Common myeloid progenitor, CD34-positive (primary cell): ENCODE measurements around the gene GRIK1.
A peak's percentile ranks its signal among the peaks of the same experiment; 100 is the strongest.

Source experiments
- CTCF ChIA-PET: fragments of 350-600 bp; sonication (Branson Sonifier 250); formaldehyde crosslinking; loops from one replicate; lab custom pipeline; 2021; ENCODE audit warnings: antibody characterized with exemption; lab: Charles Lee
- POLR2A ChIA-PET: fragments of 350-600 bp; sonication (Branson Sonifier 250); formaldehyde crosslinking; loops from one replicate; lab custom pipeline; 2021; ENCODE audit warnings: antibody characterized with exemption; lab: Charles Lee
- DNase-seq, 3 donors: peaks; one replicate each; pipeline versions ENCODE4 v3.0.0 to v3.0.0-alpha.2; 2013
- H3K27ac ChIP-seq, 2 experiments: 1 replicate in 1 of 2; 2 replicates in 1 of 2; pipeline ENCODE4 v1.7.0; 2013; ENCODE audit warnings: inconsistent platforms in 2 of 2, low read length in 2 of 2, mild to moderate bottlenecking in 2 of 2, low read depth in 1 of 2, moderate library complexity in 1 of 2; ENCODE audit not compliant: severe bottlenecking in 2 of 2, insufficient read depth in 1 of 2, poor library complexity in 1 of 2
- H3K27me3 ChIP-seq, 5 experiments: replicated peaks in 2 of 5; 1 replicate in 3 of 5; 2 replicates in 2 of 5; pipeline versions ENCODE4 v1.6.1 to v1.7.0; 2013; ENCODE audit warnings: low read length in 4 of 5, mild to moderate bottlenecking in 2 of 5, moderate library complexity in 2 of 5, inconsistent platforms in 1 of 5; ENCODE audit not compliant: insufficient read depth in 5 of 5, control insufficient read depth in 4 of 5
- H3K36me3 ChIP-seq, 4 experiments: 1 replicate in 2 of 4; 2 replicates in 2 of 4; pipeline versions ENCODE4 v1.6.1 to v1.7.0; 2013; ENCODE audit warnings: low read length in 3 of 4, control low read depth in 1 of 4, mild to moderate bottlenecking in 1 of 4; ENCODE audit not compliant: control insufficient read depth in 4 of 4, insufficient read depth in 4 of 4
- H3K4me1 ChIP-seq, 4 experiments: 1 replicate in 3 of 4; 2 replicates in 1 of 4; pipeline versions ENCODE4 v1.6.1 to v1.7.1; 2013; ENCODE audit warnings: low read length in 3 of 4, mild to moderate bottlenecking in 3 of 4, control low read depth in 1 of 4, inconsistent platforms in 1 of 4, moderate library complexity in 1 of 4; ENCODE audit not compliant: control insufficient read depth in 4 of 4, insufficient read depth in 4 of 4; ENCODE audit errors: control extremely low read depth in 1 of 4
- H3K4me3 ChIP-seq, 7 experiments: 1 replicate in 4 of 7; 2 replicates in 3 of 7; pipeline versions ENCODE4 v1.5.1 to v1.7.0; 2013; ENCODE audit warnings: mild to moderate bottlenecking in 7 of 7, low read length in 6 of 7, moderate library complexity in 6 of 7, inconsistent platforms in 2 of 7, low read depth in 2 of 7, control low read depth in 1 of 7; ENCODE audit not compliant: insufficient read depth in 4 of 7, control insufficient read depth in 1 of 7; ENCODE audit errors: extremely low read depth in 1 of 7
- H3K9me3 ChIP-seq, 5 experiments: 1 replicate in 4 of 5; 2 replicates in 1 of 5; pipeline versions ENCODE4 v1.6.1 to v1.7.1; 2013; ENCODE audit warnings: low read length in 4 of 5, mild to moderate bottlenecking in 2 of 5, inconsistent platforms in 1 of 5, low read depth in 1 of 5, moderate library complexity in 1 of 5; ENCODE audit not compliant: control insufficient read depth in 4 of 5, insufficient read depth in 2 of 5; ENCODE audit errors: control extremely low read depth in 1 of 5
- WGBS: methylation state at CpG from one replicate; pipeline ENCODE4 v1.1.5; 2013; ENCODE audit not compliant: insufficient coverage; 5-methylcytosine and 5-hydroxymethylcytosine counted together

Gene GRIK1

DNA sequence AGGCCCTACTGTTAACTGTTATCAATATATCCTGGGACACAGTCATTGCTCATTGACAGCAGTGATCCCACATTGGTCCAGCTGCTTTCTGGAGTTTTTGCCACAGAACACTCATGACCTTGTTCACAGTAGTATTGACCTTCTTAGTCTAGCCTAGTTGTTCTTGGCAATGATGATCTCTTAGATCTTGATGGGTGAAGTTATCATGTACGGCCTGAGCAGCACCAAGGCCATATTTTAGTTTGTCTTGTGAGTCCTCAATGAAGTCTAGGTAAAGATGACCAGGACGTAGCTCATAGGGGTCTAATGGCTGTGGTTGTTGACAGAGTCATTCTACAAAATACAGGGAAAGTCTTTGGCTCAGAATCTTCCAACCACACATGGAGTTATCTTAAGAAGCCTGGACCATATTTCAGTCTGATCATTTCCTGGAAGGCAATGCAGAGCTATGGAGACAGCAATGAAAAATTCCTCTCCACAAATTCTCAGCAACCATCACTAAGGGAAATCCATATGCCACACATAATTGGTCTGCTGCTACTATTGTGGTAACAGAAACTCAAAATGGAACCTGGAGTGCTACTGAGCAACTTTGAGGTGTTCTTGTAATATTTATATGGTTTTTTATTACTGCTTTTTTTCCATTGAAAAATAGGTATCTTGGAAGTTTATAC lies 279.6 kb downstream of the GRIK1 start:
- ChIA-PET CTCF (no interaction called here), POLR2A (no interaction called here)
- peaks cover 16 to 48% (median 35%) of the 10 kb centered on the region in 4 experiments for H3K4me1 ChIP-seq
- H3K9me3 ChIP-seq: peaks cover 0 to 8% (median 0%) of the 10 kb centered on the region in 5 experiments
- H3K4me3 ChIP-seq: no peak overlapping the region
- no peak for DNase-seq
- no CpG with 5 or more reads among the region's 2 CpGs for WGBS
- H3K27ac ChIP-seq: no peak overlapping the region
- no peaks in the 10 kb centered on the region for H3K36me3 ChIP-seq
- no peaks in the 10 kb centered on the region for H3K27me3 ChIP-seq

DNA sequence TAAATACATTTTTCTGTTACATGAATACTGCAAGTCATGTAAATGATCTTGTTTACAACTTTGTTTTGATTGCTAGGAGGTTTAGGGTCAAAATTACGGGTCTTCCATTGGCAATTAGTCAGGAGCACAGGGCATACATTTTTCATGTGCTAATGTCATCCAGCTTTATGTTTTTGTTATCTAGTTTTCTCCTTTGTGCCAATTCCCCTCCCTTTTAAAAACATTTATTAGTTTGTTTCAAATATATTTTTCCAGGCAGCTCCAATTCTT lies 280.9 kb downstream of the GRIK1 start:
- CTCF ChIA-PET: interaction anchor here (0.6 to 1.5 kb wide), 2 partner anchors 9 to 15 kb away, joined by 3 read pairs; no protein-coding TSS in a partner anchor
- Histone ChIP-seq H3K9me3 (peaks cover 0 to 8% (median 0%) of the 10 kb centered on the region in 5 experiments), H3K4me1 (peaks cover 11 to 36% (median 24%) of the 10 kb centered on the region in 4 experiments), H3K27me3 (no peaks in the 10 kb centered on the region), H3K27ac (no peak overlapping the region), H3K36me3 (no peaks in the 10 kb centered on the region), H3K4me3 (no peak overlapping the region)
- POLR2A ChIA-PET: no interaction called here
- peak in 1 of 3 donors; percentile 45 for DNase-seq
- WGBS: no CpG with 5 or more reads among the region's 1 CpG

DNA sequence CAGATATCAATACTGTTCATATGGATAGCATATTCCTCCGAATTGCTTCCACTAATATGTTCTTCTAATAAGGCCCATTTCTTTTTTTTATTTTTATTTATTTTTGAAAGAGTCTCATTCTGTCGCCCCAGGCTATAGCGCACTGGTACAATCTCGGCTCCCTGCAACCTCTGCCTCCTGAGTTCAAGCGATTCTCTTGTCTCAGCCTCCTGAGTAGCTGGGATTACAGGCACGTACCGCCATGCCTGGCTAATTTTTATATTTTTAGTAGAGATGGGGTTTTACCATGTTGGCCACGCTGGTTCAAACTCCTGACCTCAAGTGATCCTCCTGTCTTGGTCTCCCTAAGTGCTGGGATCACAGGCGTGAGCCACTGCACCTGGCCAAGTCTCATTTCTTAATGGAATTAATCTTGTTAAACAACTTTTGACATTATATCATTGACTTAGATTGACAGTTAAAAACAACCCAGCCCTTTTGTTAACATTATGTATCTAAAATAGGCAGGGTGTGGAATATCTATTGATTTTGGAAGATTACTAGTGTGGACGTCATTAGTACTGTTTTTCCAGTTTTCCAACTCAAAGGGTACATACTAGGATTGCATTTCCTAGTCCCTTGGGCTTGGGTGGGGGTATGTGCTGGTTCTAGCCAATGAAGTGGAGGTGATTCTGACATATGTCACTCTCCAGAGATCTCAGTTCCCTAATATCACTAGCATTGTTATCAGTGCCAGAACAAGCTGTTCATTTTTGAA lies 281.4 kb downstream of the GRIK1 start:
- no peak for DNase-seq
- ChIA-PET CTCF (interaction anchor here (0.6 to 1.5 kb wide), 2 partner anchors 8 to 14 kb away, joined by 3 read pairs; no protein-coding TSS in a partner anchor), POLR2A (no interaction called here)
- no peaks in the 10 kb centered on the region for H3K36me3 ChIP-seq
- peaks cover 11 to 36% (median 22%) of the 10 kb centered on the region in 4 experiments for H3K4me1 ChIP-seq
- peaks cover 0 to 8% (median 0%) of the 10 kb centered on the region in 5 experiments for H3K9me3 ChIP-seq
- no peak overlapping the region for H3K4me3 ChIP-seq
- no peaks in the 10 kb centered on the region for H3K27me3 ChIP-seq
- 96% methylated on average over 4 of the region's 10 CpGs for WGBS
- peak overlapping the region in 1 of 2 experiments; percentile 88 for H3K27ac ChIP-seq

DNA sequence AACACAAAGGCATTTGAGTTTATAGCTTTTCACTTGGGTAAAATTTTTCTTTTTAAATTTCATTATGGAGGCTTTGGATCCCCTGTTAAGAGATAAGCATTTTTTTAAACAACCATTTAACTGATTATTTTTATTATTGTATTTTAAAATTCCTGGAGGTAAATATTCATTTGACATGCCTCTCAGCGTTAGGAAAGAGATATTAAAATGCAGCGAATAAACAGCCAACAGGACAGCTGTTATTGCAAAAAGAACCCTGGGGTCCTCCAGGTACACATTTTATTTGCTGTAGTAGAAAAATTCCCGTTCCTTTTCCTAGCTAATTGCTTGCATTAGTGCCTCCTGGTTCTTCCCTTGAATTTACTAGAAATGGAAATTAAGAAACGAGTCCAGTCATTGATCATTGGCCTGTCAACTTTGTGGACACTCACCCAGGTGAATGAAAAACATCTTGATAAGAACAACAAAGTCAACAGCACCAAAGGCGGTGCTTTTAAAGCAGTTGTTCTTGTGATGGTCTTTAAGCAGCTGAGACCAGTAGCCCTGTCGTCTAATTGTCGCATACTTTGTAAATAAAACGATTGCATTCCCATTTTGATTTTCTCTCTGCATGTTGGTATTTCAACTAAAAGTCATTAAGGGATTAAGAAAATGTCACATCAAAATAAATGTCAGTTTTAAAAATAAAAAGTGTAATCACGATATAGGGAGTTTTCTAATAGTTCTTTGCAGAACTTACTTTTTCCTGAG lies 282.4 kb downstream of the GRIK1 start:
- H3K27ac ChIP-seq: peak overlapping the region in 1 of 2 experiments; percentile 88
- CTCF ChIA-PET: interaction anchor here (0.6 to 1.5 kb wide), 2 partner anchors 10 to 14 kb away, joined by 3 read pairs; no protein-coding TSS in a partner anchor
- POLR2A ChIA-PET: no interaction called here
- H3K27me3 ChIP-seq: no peaks in the 10 kb centered on the region
- 95% methylated on average over 4 of the region's 9 CpGs for WGBS
- peak overlapping the region in 3 of 7 experiments; percentile 21 to 64 (median 56) for H3K4me3 ChIP-seq
- peak in 1 of 3 donors; percentile 22 for DNase-seq
- H3K4me1 ChIP-seq: peaks cover 11 to 36% (median 22%) of the 10 kb centered on the region in 4 experiments
- H3K36me3 ChIP-seq: no peaks in the 10 kb centered on the region
- peaks cover 0 to 8% (median 0%) of the 10 kb centered on the region in 5 experiments for H3K9me3 ChIP-seq

DNA sequence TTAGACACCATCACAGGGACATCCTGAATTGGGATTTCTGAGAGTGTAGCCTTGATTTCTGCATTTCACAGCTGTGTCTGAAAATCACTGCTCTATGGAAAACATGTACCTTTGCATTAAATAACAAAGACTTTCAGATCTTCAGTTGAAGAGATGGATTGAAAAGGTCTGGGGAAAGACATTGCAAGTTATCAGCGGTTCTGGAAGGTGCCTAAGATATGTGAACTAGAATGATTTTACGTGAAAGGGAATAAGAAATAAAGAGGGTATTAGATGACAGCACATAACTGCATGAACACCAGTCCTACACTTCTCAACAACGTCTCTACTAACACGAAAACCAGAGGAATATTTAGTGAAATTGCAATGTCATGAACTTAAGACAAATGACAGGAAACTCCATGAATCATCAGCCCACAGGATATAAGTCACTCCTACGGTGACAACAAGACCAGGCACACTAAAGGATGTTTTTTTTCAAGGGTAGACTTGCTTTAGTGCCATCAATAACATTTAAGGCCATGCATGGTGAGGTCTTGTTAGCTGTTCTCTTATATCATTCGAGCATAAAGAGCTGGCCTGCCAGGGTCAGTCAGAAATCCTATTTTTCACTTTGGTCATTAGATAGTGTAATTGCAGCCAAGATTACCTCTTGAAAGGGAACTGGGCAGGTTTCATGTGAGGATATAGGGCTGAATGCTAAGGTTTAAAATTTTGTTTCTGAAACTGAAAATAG lies 283.1 kb downstream of the GRIK1 start:
- Histone ChIP-seq H3K9me3 (peaks cover 0 to 8% (median 0%) of the 10 kb centered on the region in 5 experiments), H3K27me3 (no peaks in the 10 kb centered on the region), H3K4me3 (peak overlapping the region in 4 of 7 experiments; percentile 21 to 64 (median 40)), H3K4me1 (peaks cover 11 to 35% (median 21%) of the 10 kb centered on the region in 4 experiments), H3K36me3 (no peaks in the 10 kb centered on the region), H3K27ac (peak overlapping the region; percentile 37 to 88)
- WGBS: no CpG with 5 or more reads among the region's 6 CpGs
- POLR2A ChIA-PET: no interaction called here
- CTCF ChIA-PET: interaction anchor here (0.6 kb wide), 1 partner anchor 10 kb away, joined by 3 read pairs; no protein-coding TSS in a partner anchor
- DNase-seq: peak; percentile 90 to 98 (median 95)

DNA sequence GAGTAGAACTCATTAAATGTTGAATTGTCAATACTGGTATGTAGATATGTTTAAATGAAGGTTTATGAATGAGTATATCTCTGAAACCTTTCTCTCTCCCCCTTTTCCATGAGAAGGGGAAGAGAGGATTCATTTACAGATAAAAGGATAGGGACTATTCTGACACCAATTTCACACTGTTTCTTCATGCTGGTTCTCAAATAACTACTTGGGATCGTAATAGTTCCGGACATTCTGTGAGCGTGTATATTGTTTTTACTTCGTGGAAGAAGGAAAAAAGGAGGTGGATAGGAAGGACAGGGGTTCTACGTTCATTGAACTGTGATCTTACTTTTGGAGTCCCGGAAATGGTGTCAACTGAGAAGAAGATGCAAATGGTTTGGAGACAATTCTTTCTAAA lies 284.2 kb downstream of the GRIK1 start:
- POLR2A ChIA-PET: no interaction called here
- 98% methylated on average over 6 of the region's 6 CpGs for WGBS
- Histone ChIP-seq H3K9me3 (peaks cover 0 to 6% (median 0%) of the 10 kb centered on the region in 5 experiments), H3K27me3 (no peaks in the 10 kb centered on the region), H3K4me3 (no peak overlapping the region), H3K27ac (no peak overlapping the region), H3K4me1 (peaks cover 11 to 36% (median 22%) of the 10 kb centered on the region in 4 experiments), H3K36me3 (no peaks in the 10 kb centered on the region)
- CTCF ChIA-PET: no interaction called here
- DNase-seq: no peak
